SIG-M5 (cell line): ENCODE measurements around the gene DDI2.
"Not testable (repeated sequence)": the region's sequence is repeated elsewhere in the genome, so short reads cannot be mapped to it uniquely, and the experiment has no call there.

Experiments used
- DNase-seq: peaks from one replicate; lab custom pipeline; 2025; lab: John Stamatoyannopoulos, UW

The DDI2 gene

GRCh38 chr1:15617173-15618076 is at the start of gene DDI2:
Gene DDI2, plus strand, starts transcription at chr1:15617458. Its CDS starts 213 bp downstream, at chr1:15617671.
- DNase-seq = peak; percentile 61

GRCh38 chr1:15568387-15569073 is 48.7 kb upstream of the DDI2 start:
- DNase-seq = no peak

GRCh38 chr1:15570861-15571260 is 46.4 kb upstream of the DDI2 start:
- DNase-seq = no peak

GRCh38 chr1:15571266-15571665 is 46.0 kb upstream of the DDI2 start:
- DNase-seq = no peak

- DNase-seq = no peak
Measured at GRCh38 chr1:15573477-15573876, 43.8 kb upstream of the DDI2 start.

- no peak for DNase-seq
Measured at GRCh38 chr1:15574741-15575140, 42.5 kb upstream of the DDI2 start.

- DNase-seq = no peak
Measured at GRCh38 chr1:15575549-15576150, 41.6 kb upstream of the DDI2 start.

GRCh38 chr1:15577691-15578090 is 39.6 kb upstream of the DDI2 start:
- no peak for DNase-seq

- DNase-seq = no peak
Measured at GRCh38 chr1:15578921-15579682, 38.2 kb upstream of the DDI2 start.

- DNase-seq = no peak
Measured at GRCh38 chr1:15579683-15580047, 37.6 kb upstream of the DDI2 start.

GRCh38 chr1:15583016-15583706 is 34.1 kb upstream of the DDI2 start:
- no peak for DNase-seq

GRCh38 chr1:15584489-15585363 is 32.5 kb upstream of the DDI2 start, which contains the start of gene AGMAT:
Gene AGMAT, minus strand, starts transcription at chr1:15585051. Its CDS starts 84 bp downstream, at chr1:15584967.
- no peak for DNase-seq

- no peak for DNase-seq
Measured at GRCh38 chr1:15592285-15592684, 25.0 kb upstream of the DDI2 start.

GRCh38 chr1:15595809-15596617 is 21.2 kb upstream of the DDI2 start:
- no peak for DNase-seq

GRCh38 chr1:15598436-15598835 is 18.8 kb upstream of the DDI2 start:
- DNase-seq = no peak

GRCh38 chr1:15603050-15603965 is 13.9 kb upstream of the DDI2 start:
- no peak for DNase-seq

GRCh38 chr1:15603966-15604282 is 13.3 kb upstream of the DDI2 start:
- DNase-seq = not testable (repeated sequence)

- DNase-seq = not testable (repeated sequence)
Measured at GRCh38 chr1:15604400-15604799, 12.9 kb upstream of the DDI2 start.
